T follicular helper cell (primary cell): ENCODE data around the gene CAPN1.

Experiments
- DNase-seq: peaks from one replicate; pipeline ENCODE4 v3.0.0-alpha.2; 2020; ENCODE audit warnings: low read depth

Gene CAPN1

DNA sequence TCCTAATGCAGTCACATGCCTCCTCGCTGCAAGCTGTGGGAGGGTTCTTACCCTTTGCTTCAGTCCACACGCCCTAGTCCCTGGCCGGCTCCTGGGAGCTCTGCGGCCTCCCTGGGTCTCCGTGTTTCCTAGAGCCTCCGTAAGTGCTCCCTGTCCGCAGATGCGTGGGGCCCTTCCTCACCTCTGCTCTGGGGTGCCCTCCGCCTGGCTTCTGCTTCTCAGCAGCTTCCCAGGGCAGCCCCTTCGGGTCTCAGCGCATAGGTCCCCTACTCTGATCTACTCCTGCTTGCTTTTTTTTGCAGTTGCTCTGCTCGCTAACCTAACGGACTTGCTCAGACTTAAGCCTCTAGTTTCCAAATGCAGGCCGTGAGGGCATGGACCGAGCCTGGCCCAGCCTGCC, 22.4 kb downstream of the CAPN1 start:
- no peak for DNase-seq

- DNase-seq, result peak; percentile 29
These were observed 23.2 kb downstream of the CAPN1 start for GRCh38 chr11:65204646-65205601.

GRCh38 chr11:65205602-65205967, 23.9 kb downstream of the CAPN1 start:
- DNase-seq, result no peak

GRCh38 chr11:65206441-65206841, 24.7 kb downstream of the CAPN1 start:
- DNase-seq, result no peak

DNA sequence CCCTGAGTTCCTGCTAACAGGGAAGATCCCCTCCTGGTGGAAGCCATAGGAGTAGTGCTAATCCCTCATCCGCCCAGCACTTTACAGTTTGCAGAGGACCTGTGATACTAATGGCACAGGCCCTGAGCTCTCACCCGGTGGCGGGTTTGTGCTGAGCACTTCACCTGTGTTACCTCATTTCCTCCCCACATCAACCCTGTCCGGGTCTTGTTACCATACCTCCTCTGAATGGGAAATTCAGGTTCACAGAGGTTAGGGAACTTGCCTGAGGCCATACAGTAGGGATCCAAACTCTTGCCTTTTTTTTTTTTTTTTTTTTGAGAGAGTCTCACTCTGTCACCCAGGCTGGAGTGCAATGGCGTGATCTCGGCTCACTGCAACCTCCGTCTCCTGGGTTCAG, 25.2 kb downstream of the CAPN1 start:
- DNase-seq, result no peak

GRCh38 chr11:65207918-65208784, 26.4 kb downstream of the CAPN1 start:
- no peak for DNase-seq

- no peak for DNase-seq
These were observed 27.3 kb downstream of the CAPN1 start for GRCh38 chr11:65208785-65209710.

- no peak for DNase-seq
These were observed 28.1 kb downstream of the CAPN1 start for GRCh38 chr11:65209711-65210360.

GRCh38 chr11:65210361-65210731, 28.6 kb downstream of the CAPN1 start:
- DNase-seq, result no peak

GRCh38 chr11:65210748-65211147, 29.0 kb downstream of the CAPN1 start:
- DNase-seq, result no peak

DNA sequence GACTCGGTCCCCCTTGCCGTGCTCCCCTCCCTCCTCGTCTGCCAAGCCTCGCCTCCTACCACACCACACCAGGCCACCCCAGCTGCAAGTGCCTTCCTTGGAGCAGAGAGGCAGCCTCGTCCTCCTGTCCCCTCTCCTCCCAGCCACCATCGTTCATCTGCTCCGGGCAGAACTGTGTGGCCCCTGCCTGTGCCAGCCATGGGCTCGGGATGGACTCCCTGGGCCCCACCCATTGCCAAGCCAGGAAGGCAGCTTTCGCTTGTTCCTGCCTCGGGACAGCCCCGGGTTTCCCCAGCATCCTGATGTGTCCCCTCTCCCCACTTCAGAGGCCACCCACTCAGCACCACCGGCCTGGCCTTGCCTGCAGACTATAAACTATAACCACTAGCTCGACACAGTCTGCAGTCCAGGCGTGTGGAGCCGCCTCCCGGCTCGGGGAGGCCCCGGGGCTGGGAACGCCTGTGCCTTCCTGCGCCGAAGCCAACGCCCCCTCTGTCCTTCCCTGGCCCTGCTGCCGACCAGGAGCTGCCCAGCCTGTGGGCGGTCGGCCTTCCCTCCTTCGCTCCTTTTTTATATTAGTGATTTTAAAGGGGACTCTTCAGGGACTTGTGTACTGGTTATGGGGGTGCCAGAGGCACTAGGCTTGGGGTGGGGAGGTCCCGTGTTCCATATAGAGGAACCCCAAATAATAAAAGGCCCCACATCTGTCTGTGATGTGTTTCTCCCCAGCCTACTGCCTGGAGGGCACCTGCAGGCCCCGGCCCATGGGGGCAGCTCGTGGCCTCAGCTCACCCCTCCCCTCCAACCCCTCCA, 29.8 kb downstream of the CAPN1 start:
- no peak for DNase-seq

DNA sequence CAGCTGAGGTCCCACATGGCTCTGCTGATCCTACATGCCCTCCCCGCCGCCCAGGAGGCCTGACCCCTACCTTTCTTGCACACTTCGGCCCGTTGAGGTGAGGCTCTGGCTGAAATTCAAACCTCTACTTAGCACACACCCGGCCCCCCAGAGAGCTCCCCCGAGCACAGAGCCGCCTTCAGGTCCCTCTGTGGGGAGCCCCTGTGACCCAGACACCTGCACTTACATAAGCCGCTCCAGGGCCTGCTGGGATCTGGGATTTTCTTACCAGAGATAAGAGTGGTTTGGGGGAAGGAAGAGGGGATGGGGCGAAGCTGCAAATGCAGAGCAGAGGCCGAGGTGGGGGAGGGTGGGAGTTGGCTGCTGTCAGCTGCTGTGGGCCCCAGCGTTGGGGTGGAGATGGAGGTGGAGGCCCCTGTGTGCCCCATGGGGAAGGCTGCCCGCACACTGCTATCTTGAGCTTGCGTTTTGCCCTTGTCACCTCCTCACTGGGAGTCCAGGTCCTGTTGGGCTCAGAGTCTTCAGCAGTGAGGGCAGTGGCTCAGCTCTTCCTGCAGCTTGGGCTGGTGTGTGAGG, 30.6 kb downstream of the CAPN1 start:
- DNase-seq, result no peak

DNA sequence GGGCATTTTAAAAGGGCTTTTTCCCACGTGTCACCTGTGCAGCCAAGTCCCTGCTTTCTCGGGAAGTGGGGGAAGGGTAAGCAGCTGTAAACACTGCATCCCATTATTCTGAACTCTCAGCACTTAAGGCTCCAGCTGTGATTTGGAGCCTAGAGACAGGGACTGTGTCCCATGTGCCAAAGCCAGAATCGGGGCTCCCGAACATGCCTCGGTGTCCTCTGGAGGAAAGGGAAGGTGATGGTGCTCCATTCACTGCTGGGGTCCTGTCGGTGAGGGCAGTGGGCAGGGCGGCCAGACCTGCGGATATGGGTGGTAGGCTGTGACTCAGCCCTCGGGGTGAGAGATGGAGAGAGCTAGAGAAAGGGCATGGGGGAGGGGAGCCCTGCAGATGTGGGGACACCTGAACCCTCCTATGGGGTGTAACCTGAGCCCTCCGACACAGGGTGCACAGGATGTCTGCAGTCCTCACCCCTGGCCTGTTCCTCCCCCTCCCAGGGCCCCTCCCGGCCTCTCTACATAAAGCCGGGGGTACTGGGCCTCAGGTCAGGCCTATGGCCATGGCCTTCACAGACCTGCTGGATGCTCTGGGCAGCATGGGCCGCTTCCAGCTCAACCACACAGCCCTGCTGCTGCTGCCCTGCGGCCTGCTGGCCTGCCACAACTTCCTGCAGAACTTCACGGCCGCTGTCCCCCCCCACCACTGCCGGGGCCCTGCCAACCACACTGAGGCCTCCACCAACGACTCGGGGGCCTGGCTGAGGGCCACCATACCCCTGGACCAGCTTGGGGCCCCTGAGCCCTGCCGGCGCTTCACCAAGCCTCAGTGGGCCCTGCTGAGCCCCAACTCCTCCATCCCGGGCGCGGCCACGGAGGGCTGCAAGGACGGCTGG, 31.8 kb downstream of the CAPN1 start:
- DNase-seq, result no peak

GRCh38 chr11:65214212-65214845, 32.6 kb downstream of the CAPN1 start:
- DNase-seq, result no peak

- DNase-seq, result no peak
These were observed 33.8 kb downstream of the CAPN1 start for GRCh38 chr11:65215441-65216076.

GRCh38 chr11:65216830-65217229, 35.1 kb downstream of the CAPN1 start:
- no peak for DNase-seq

- DNase-seq, result no peak
These were observed 36.0 kb downstream of the CAPN1 start for GRCh38 chr11:65217441-65218423.
